SJCRH30 (cell line): ENCODE measurements around the gene CXCL10. TPM values are rescaled to one million over a fixed set of nuclear protein-coding genes. Genes with fewer than 3 reads are reported as not detected.
A peak's percentile ranks its signal among the peaks of the same experiment; 100 is the strongest.
"Not testable (repeated sequence)": the region's sequence is repeated elsewhere in the genome, so short reads cannot be mapped to it uniquely, and the experiment has no call there.

Experiments used
- DNase-seq, 2 experiments: peaks; one replicate each; pipeline ENCODE4 v3.0.0-alpha.2; 2015 to 2020
- H3K27ac ChIP-seq: fragments of 250-450 bp; sonication (Bioruptor Pico); 2 replicates; pipeline ENCODE4 v1.5.1; 2020; ENCODE audit warnings: mild to moderate bottlenecking, moderate library complexity
- H3K27me3 ChIP-seq: fragments of 250-450 bp; sonication (Bioruptor Pico); 2 replicates; pipeline ENCODE4 v1.5.1; 2020; ENCODE audit warnings: mild to moderate bottlenecking, moderate library complexity
- H3K36me3 ChIP-seq: fragments of 250-450 bp; sonication (Bioruptor Pico); 2 replicates; pipeline ENCODE4 v1.5.1; 2020; ENCODE audit warnings: mild to moderate bottlenecking, moderate library complexity
- H3K4me1 ChIP-seq: fragments of 250-450 bp; sonication (Bioruptor Pico); 2 replicates; pipeline ENCODE4 v1.5.1; 2020; ENCODE audit warnings: mild to moderate bottlenecking, moderate library complexity
- H3K4me3 ChIP-seq: fragments of 250-450 bp; sonication (Bioruptor Pico); 2 replicates; pipeline ENCODE4 v1.5.1; 2020; ENCODE audit warnings: mild to moderate bottlenecking, moderate library complexity
- H3K9me3 ChIP-seq: fragments of 250-450 bp; sonication (Bioruptor Pico); replicated peaks from 2 replicates; pipeline ENCODE4 v1.5.1; 2020; ENCODE audit warnings: mild to moderate bottlenecking, moderate library complexity
- total RNA-seq: library from RNA; depleted of rRNA; stranded (reverse); fragments of >200 nt; shearing (Covaris generic); gene quantifications from 2 replicates; pipeline ENCODE4 v1.2.3, GENCODE V29; 2014

Gene CXCL10
- total RNA-seq, 1 experiment from 2014 or later: not detected

GRCh38 chr4:76011700-76012387, 11.5 kb downstream of the CXCL10 start:
- Histone ChIP-seq H3K36me3 (no peaks in the 10 kb centered on the region), H3K4me3 (peak overlapping the region; percentile 48), H3K9me3 (no peaks in the 10 kb centered on the region), H3K27ac (peak overlapping the region; percentile 44), H3K4me1 (peaks cover 13% of the 10 kb centered on the region; the same call in 1 of the 2 replicates), H3K27me3 (0 out of 2 replicates have a peak, but pooled peaks cover 3% of the 10 kb centered on the region)
- DNase-seq: peak; percentile 31 to 60

GRCh38 chr4:76011018-76011670, 12.2 kb downstream of the CXCL10 start:
- Histone ChIP-seq H3K4me3 (peak overlapping the region; percentile 48), H3K27ac (no peak overlapping the region; the same call in 1 of the 2 replicates), H3K9me3 (no peaks in the 10 kb centered on the region), H3K4me1 (peaks cover 13% of the 10 kb centered on the region; the same call in 1 of the 2 replicates), H3K36me3 (no peaks in the 10 kb centered on the region), H3K27me3 (0 out of 2 replicates have a peak, but pooled peaks cover 3% of the 10 kb centered on the region)
- no peak for DNase-seq

- no peaks in the 10 kb centered on the region for H3K36me3 ChIP-seq
- DNase-seq: no peak
- H3K9me3 ChIP-seq: no peaks in the 10 kb centered on the region
- peaks cover 13% of the 10 kb centered on the region; the same call in 1 of the 2 replicates for H3K4me1 ChIP-seq
- no peak overlapping the region for H3K27ac ChIP-seq
- H3K4me3 ChIP-seq: no peak overlapping the region
- H3K27me3 ChIP-seq: 0 out of 2 replicates have a peak, but pooled peaks cover 3% of the 10 kb centered on the region
Observed at GRCh38 chr4:76010576-76010975, 12.7 kb downstream of the CXCL10 start.

GRCh38 chr4:76009311-76009710, 14.0 kb downstream of the CXCL10 start:
- no peak overlapping the region for H3K4me3 ChIP-seq
- H3K27me3 ChIP-seq: 0 out of 2 replicates have a peak, but pooled peaks cover 3% of the 10 kb centered on the region
- no peak for DNase-seq
- no peak overlapping the region for H3K27ac ChIP-seq
- no peaks in the 10 kb centered on the region for H3K36me3 ChIP-seq
- no peaks in the 10 kb centered on the region for H3K9me3 ChIP-seq
- H3K4me1 ChIP-seq: peaks cover 13% of the 10 kb centered on the region; the same call in 1 of the 2 replicates

GRCh38 chr4:76007089-76007862, 16.0 kb downstream of the CXCL10 start, which contains the start of gene CXCL9:
Gene CXCL9, minus strand, starts transcription at chr4:76007509. Its CDS starts 60 bp downstream, at chr4:76007449.
- no peaks in the 10 kb centered on the region for H3K9me3 ChIP-seq
- H3K27ac ChIP-seq: no peak within 1 kb of the TSS
- no peak for DNase-seq
- no peak within 1 kb of the TSS for H3K4me3 ChIP-seq
- no peaks in the 10 kb centered on the region for H3K36me3 ChIP-seq
- H3K4me1 ChIP-seq: peaks cover 9% of the 10 kb centered on the region; the same call in 1 of the 2 replicates
- H3K27me3 ChIP-seq: 0 out of 2 replicates have a peak, but pooled peaks cover 3% of the 10 kb centered on the region

GRCh38 chr4:76003620-76004019, 19.7 kb downstream of the CXCL10 start:
- no peaks in the 10 kb centered on the region for H3K36me3 ChIP-seq
- no peaks in the 10 kb centered on the region for H3K4me1 ChIP-seq
- H3K9me3 ChIP-seq: no peaks in the 10 kb centered on the region
- H3K27ac ChIP-seq: no peak overlapping the region
- 0 out of 2 replicates have a peak, but pooled peaks cover 3% of the 10 kb centered on the region for H3K27me3 ChIP-seq
- DNase-seq: no peak
- H3K4me3 ChIP-seq: no peak overlapping the region

GRCh38 chr4:76003035-76003434, 20.3 kb downstream of the CXCL10 start:
- Histone ChIP-seq H3K9me3 (no peaks in the 10 kb centered on the region), H3K36me3 (no peaks in the 10 kb centered on the region), H3K4me1 (no peaks in the 10 kb centered on the region), H3K27ac (no peak overlapping the region), H3K27me3 (0 out of 2 replicates have a peak, but pooled peaks cover 3% of the 10 kb centered on the region), H3K4me3 (no peak overlapping the region)
- DNase-seq: peak in 1 of 2 experiments; percentile 37

- Histone ChIP-seq H3K27ac (no peak overlapping the region), H3K4me3 (no peak overlapping the region), H3K9me3 (no peaks in the 10 kb centered on the region), H3K36me3 (no peaks in the 10 kb centered on the region), H3K4me1 (no peaks in the 10 kb centered on the region), H3K27me3 (no peaks in the 10 kb centered on the region)
- DNase-seq: no peak
Observed at GRCh38 chr4:76002176-76002575, 21.1 kb downstream of the CXCL10 start.

GRCh38 chr4:76001700-76002099, 21.6 kb downstream of the CXCL10 start:
- no peaks in the 10 kb centered on the region for H3K27me3 ChIP-seq
- H3K36me3 ChIP-seq: no peaks in the 10 kb centered on the region
- no peaks in the 10 kb centered on the region for H3K4me1 ChIP-seq
- no peak for DNase-seq
- no peak overlapping the region for H3K4me3 ChIP-seq
- H3K9me3 ChIP-seq: no peaks in the 10 kb centered on the region
- H3K27ac ChIP-seq: no peak overlapping the region

GRCh38 chr4:76000279-76000678, 23.0 kb downstream of the CXCL10 start:
- no peaks in the 10 kb centered on the region for H3K9me3 ChIP-seq
- H3K27ac ChIP-seq: no peak overlapping the region
- no peaks in the 10 kb centered on the region for H3K4me1 ChIP-seq
- no peak overlapping the region for H3K4me3 ChIP-seq
- DNase-seq: no peak
- H3K27me3 ChIP-seq: no peaks in the 10 kb centered on the region
- no peaks in the 10 kb centered on the region for H3K36me3 ChIP-seq

GRCh38 chr4:75998525-75999147, 24.7 kb downstream of the CXCL10 start:
- H3K36me3 ChIP-seq, H3K27ac ChIP-seq, DNase-seq, H3K9me3 ChIP-seq, H3K4me1 ChIP-seq, H3K27me3 ChIP-seq, H3K4me3 ChIP-seq: not testable (repeated sequence)

- Histone ChIP-seq H3K27ac (no peak overlapping the region), H3K27me3 (no peaks in the 10 kb centered on the region), H3K9me3 (no peaks in the 10 kb centered on the region), H3K4me3 (no peak overlapping the region), H3K36me3 (no peaks in the 10 kb centered on the region), H3K4me1 (no peaks in the 10 kb centered on the region)
- DNase-seq: no peak
Observed at GRCh38 chr4:75997946-75998345, 25.4 kb downstream of the CXCL10 start.

- DNase-seq: no peak
- Histone ChIP-seq H3K9me3 (no peaks in the 10 kb centered on the region), H3K36me3 (no peaks in the 10 kb centered on the region), H3K4me1 (no peaks in the 10 kb centered on the region), H3K27me3 (no peaks in the 10 kb centered on the region), H3K4me3 (no peak overlapping the region), H3K27ac (no peak overlapping the region)
Observed at GRCh38 chr4:75997081-75997480, 26.2 kb downstream of the CXCL10 start.

GRCh38 chr4:75995727-75996126, 27.6 kb downstream of the CXCL10 start:
- Histone ChIP-seq H3K9me3 (no peaks in the 10 kb centered on the region), H3K4me3 (no peak overlapping the region), H3K27ac (no peak overlapping the region), H3K36me3 (no peaks in the 10 kb centered on the region), H3K27me3 (no peaks in the 10 kb centered on the region), H3K4me1 (no peaks in the 10 kb centered on the region)
- peak in 1 of 2 experiments; percentile 80 for DNase-seq
